A549 (cell line): ENCODE results near the gene ST6GALNAC5.

Source experiments
- CHD2 ChIP-seq: fragments of 150-350 bp; IDR thresholded peaks from 2 replicates; pipeline ENCODE4 v1.6.1; 2014; ENCODE audit warnings: low read length; ENCODE audit not compliant: partially characterized antibody
- TF ChIP-seq, protein P1 (sequence below): fragments of >200 bp; sonication (Bioruptor Twin); formaldehyde crosslinking; IDR thresholded peaks from 3 replicates; pipeline ENCODE4 v1.5.1; 2016

DNA sequence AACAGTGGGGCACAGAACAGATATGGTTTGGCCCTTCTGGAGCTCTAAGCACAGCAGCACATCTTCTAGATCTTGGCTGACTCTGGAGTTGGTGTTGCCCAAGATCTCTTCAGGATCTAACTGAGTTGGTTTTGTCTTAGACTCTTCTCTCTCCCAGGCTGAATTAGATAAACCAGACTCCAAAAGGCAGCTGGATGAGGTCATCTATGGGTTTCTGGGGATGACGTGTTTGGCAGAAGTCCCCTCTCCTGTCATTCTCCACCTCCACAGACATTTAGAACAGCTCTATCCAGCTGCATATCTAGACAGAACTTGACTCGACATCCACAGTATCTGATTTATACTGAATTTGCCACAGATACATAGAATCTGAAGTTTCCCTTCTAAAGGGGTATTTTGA lies 75.3 kb downstream of the ST6GALNAC5 start:
- TF ChIP-seq CHD2 = no peak
- TF ChIP-seq, protein P1, sequence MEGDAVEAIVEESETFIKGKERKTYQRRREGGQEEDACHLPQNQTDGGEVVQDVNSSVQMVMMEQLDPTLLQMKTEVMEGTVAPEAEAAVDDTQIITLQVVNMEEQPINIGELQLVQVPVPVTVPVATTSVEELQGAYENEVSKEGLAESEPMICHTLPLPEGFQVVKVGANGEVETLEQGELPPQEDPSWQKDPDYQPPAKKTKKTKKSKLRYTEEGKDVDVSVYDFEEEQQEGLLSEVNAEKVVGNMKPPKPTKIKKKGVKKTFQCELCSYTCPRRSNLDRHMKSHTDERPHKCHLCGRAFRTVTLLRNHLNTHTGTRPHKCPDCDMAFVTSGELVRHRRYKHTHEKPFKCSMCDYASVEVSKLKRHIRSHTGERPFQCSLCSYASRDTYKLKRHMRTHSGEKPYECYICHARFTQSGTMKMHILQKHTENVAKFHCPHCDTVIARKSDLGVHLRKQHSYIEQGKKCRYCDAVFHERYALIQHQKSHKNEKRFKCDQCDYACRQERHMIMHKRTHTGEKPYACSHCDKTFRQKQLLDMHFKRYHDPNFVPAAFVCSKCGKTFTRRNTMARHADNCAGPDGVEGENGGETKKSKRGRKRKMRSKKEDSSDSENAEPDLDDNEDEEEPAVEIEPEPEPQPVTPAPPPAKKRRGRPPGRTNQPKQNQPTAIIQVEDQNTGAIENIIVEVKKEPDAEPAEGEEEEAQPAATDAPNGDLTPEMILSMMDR = no peak
